K562 (cell line): Measurements from ENCODE around the gene BCL2L12. TPM values are rescaled to one million over a fixed set of nuclear protein-coding genes. Genes with fewer than 3 reads are reported as not detected.

Source experiments
- ATF7 ChIP-seq: fragments of 450-650 bp; IDR thresholded peaks from 2 replicates; pipeline ENCODE4 v1.7.1; 2014; ENCODE audit warnings: mild to moderate bottlenecking, moderate library complexity
- BCL6 ChIP-seq: fragments of 250-450 bp; sonication (Bioruptor Pico); IDR thresholded peaks from 2 replicates; pipeline ENCODE4 v1.4.0; 2020
- CBFB ChIP-seq: sonication (generic); formaldehyde crosslinking; IDR thresholded peaks from 2 replicates; pipeline ENCODE4 v1.4.0; 2020; ENCODE audit warnings: mild to moderate bottlenecking, missing genetic modification reagents
- CEBPG ChIP-seq, 3 experiments: fragments of 200-800 bp in 1 of 3; sonication (Bioruptor generic) in 1 of 3; sonication (generic) in 1 of 3; formaldehyde crosslinking in 1 of 3; IDR thresholded peaks in 2 of 3; conservative IDR thresholded peaks in 1 of 3; 2 replicates each; pipeline versions ENCODE4 v1.6.1 to v1.8.0; 2016 to 2022; ENCODE audit warnings: missing compliant biosample characterization in 2 of 3, missing genetic modification characterization in 2 of 3, mild to moderate bottlenecking in 1 of 3, missing genetic modification reagents in 1 of 3
- GABPB1 ChIP-seq: sonication (generic); formaldehyde crosslinking; IDR thresholded peaks from 2 replicates; pipeline ENCODE4 v1.8.0; 2022; ENCODE audit warnings: mild to moderate bottlenecking, missing genetic modification reagents
- MNT ChIP-seq, 2 experiments: fragments of 450-650 bp; conservative IDR thresholded peaks; 2 replicates each; pipeline ENCODE4 v1.6.1; 2017; ENCODE audit warnings: mild to moderate bottlenecking in 2 of 2, moderate library complexity in 2 of 2
- MYBL2 ChIP-seq, 2 experiments: fragments of 450-650 bp in 1 of 2; sonication (generic) in 1 of 2; formaldehyde crosslinking in 1 of 2; IDR thresholded peaks; 2 replicates each; pipeline versions ENCODE4 v1.6.1 to v1.8.1; 2017 to 2022; ENCODE audit warnings: borderline replicate concordance in 1 of 2, inconsistent platforms in 1 of 2, low read depth in 1 of 2, mild to moderate bottlenecking in 1 of 2, missing genetic modification reagents in 1 of 2, moderate library complexity in 1 of 2
- NR1H2 ChIP-seq: sonication (generic); formaldehyde crosslinking; IDR thresholded peaks from 2 replicates; pipeline ENCODE4 v1.4.0; 2020; ENCODE audit warnings: mild to moderate bottlenecking, missing genetic modification reagents
- NR2F6 ChIP-seq: fragments of 450-650 bp; formaldehyde crosslinking; IDR thresholded peaks from 2 replicates; pipeline ENCODE4 v1.4.0; 2020; ENCODE audit warnings: mild to moderate bottlenecking
- PHF20 ChIP-seq: fragments of 450-650 bp; IDR thresholded peaks from 2 replicates; pipeline ENCODE4 v1.6.1; 2018; ENCODE audit not compliant: partially characterized antibody
- POU5F1 ChIP-seq: fragments of 150-350 bp; IDR thresholded peaks from 2 replicates; pipeline ENCODE4 v1.6.1; 2014; ENCODE audit warnings: borderline replicate concordance, low read length, low read depth, mild to moderate bottlenecking; ENCODE audit not compliant: partially characterized antibody
- SIN3A ChIP-seq, 2 experiments: fragments of 150-350 bp in 1 of 2; IDR thresholded peaks; 2 replicates each; pipeline ENCODE4 v1.6.1; 2011 to 2016; ENCODE audit warnings: borderline replicate concordance in 2 of 2, low read depth in 2 of 2, low read length in 2 of 2, mild to moderate bottlenecking in 2 of 2, moderate library complexity in 2 of 2; ENCODE audit not compliant: control insufficient read depth in 1 of 2
- SRSF9 ChIP-seq: fragments of 200-400 bp; formaldehyde crosslinking; IDR thresholded peaks from 2 replicates; pipeline ENCODE4 v1.6.1; 2017; ENCODE audit warnings: low read depth, low read length, borderline replicate concordance
- THAP7 ChIP-seq: fragments of 250-450 bp; sonication (Bioruptor Pico); IDR thresholded peaks from 2 replicates; pipeline ENCODE4 v1.5.0; 2021
- THRA ChIP-seq: fragments of 450-650 bp; IDR thresholded peaks from 2 replicates; pipeline ENCODE4 v1.6.1; 2017; ENCODE audit warnings: mild to moderate bottlenecking, moderate library complexity
- THRB ChIP-seq: fragments of 450-650 bp; formaldehyde crosslinking; conservative IDR thresholded peaks from 2 replicates; pipeline ENCODE4 v1.4.0; 2022; ENCODE audit warnings: mild to moderate bottlenecking, missing genetic modification characterization
- TRIM24 ChIP-seq, 2 experiments: fragments of 450-650 bp; IDR thresholded peaks; 2 replicates each; pipeline ENCODE4 v1.6.1; 2016
- ZBTB2 ChIP-seq: fragments of 450-650 bp; IDR thresholded peaks from 2 replicates; pipeline ENCODE4 v1.6.1; 2016; ENCODE audit warnings: antibody characterized with exemption
- ZNF175 ChIP-seq: fragments of 200-800 bp; sonication (Bioruptor generic); IDR thresholded peaks from 2 replicates; pipeline ENCODE4 v1.6.1; 2016; ENCODE audit warnings: low read depth, mild to moderate bottlenecking, missing genetic modification characterization, missing compliant biosample characterization
- ZNF75A ChIP-seq: fragments of 450-650 bp; formaldehyde crosslinking; IDR thresholded peaks from 2 replicates; pipeline ENCODE4 v1.4.0; 2020; ENCODE audit warnings: mild to moderate bottlenecking
- ZNF77 ChIP-seq: fragments of 250-450 bp; sonication (Bioruptor Pico); IDR thresholded peaks from 2 replicates; pipeline ENCODE4 v1.5.0; 2020
- polyA plus RNA-seq, 8 experiments: library from polyadenylated mRNA; depleted of rRNA in 4 of 8; stranded (reverse) in 5 of 8; unstranded in 3 of 8; fragments of >200 nt; fragmentation: Nextera tagmentation in 2 of 8; fragmentation: Illumina TruSeq in 1 of 8; extraction: Ambion mirVana in 2 of 8; extraction: Trizol in 1 of 8; gene quantifications; 2 replicates each; pipeline versions ENCODE4 v1.2.1 to v1.2.3, GENCODE V29; 2011 to 2014; ENCODE audit warnings: inconsistent platforms in 1 of 8, missing spikeins in 1 of 8
- total RNA-seq, 7 experiments: library from RNA; depleted of rRNA in 6 of 7; stranded (reverse); fragments of >200 nt in 6 of 7; fragmentation: Illumina TruSeq in 2 of 7; extraction: Trizol in 2 of 7; gene quantifications; 2 replicates each; pipeline versions ENCODE4 v1.2.1 to v1.2.3, GENCODE V29; 2011 to 2021; ENCODE audit warnings: low replicate concordance in 1 of 7

The BCL2L12 gene
- total and polyA plus RNA-seq, 9 of the 15 experiments (the other 6 are each of a cell fraction or from before 2014, with no cell fraction given) = 7.4 to 263 (median 81.2) TPM

GRCh38 chr19:49665351-49666119, at the start of gene BCL2L12, which contains the start of gene IRF3 (continued):
- TF ChIP-seq ZNF75A (CRISPR knock-in tag) (no peak), PHF20 (no peak), ZNF77 (CRISPR knock-in tag) (no peak), THRB (CRISPR knock-in tag) (no peak; the same call in 1 of the 2 replicates), CBFB (CRISPR knock-in tag) (0 out of 2 replicates have a peak, but pooled peaks have one; percentile 27), TRIM24 (IDR thresholded peaks at IDR 0.05) (no peak), SRSF9 (no peak), CEBPG (CRISPR knock-in tag; IDR thresholded peaks at IDR 0.05) (no peak), CEBPG (tag; conservative IDR thresholded peaks at IDR 0.05 in 1 of 2, IDR thresholded peaks at IDR 0.05 in 1 of 2) (no peak), GABPB1 (CRISPR knock-in tag) (no peak), SIN3A (IDR thresholded peaks at IDR 0.05; ENCODE audit: borderline replicate concordance in 2 of 2, control insufficient read depth in 1 of 2, low read depth in 2 of 2, low read length in 2 of 2) (peak; percentile 57 to 76; a peak in 2 of 4 replicates), ZBTB2 (peak; percentile 98), THAP7 (CRISPR knock-in tag) (no peak), THRA (no peak), BCL6 (CRISPR knock-in tag) (no peak), MYBL2 (IDR thresholded peaks at IDR 0.05; ENCODE audit: low read depth) (no peak), MYBL2 (CRISPR knock-in tag; IDR thresholded peaks at IDR 0.05; ENCODE audit: borderline replicate concordance) (no peak), NR1H2 (peak; percentile 55; the same call in 1 of the 2 replicates), POU5F1 (no peak), MNT (conservative IDR thresholded peaks at IDR 0.05) (peak; percentile 75 to 79), NR2F6 (CRISPR knock-in tag) (no peak), ATF7 (peak; percentile 89), ZNF175 (CRISPR knock-in tag) (no peak)
